Psoas muscle (tissue), 8 donors: Measurements from ENCODE around the gene DCPS. TPM values are rescaled to one million over a fixed set of nuclear protein-coding genes. Genes with fewer than 3 reads are reported as not detected.
A peak's percentile ranks its signal among the peaks of the same experiment; 100 is the strongest.
"Not testable (repeated sequence)": the region's sequence is repeated elsewhere in the genome, so short reads cannot be mapped to it uniquely, and the experiment has no call there.

Experiments
- ATAC-seq, 4 donors: fragments of 200-7000 bp; cut with Tn5 transposase; one replicate each; pipeline ENCODE4 v1.9.1; 2020; ENCODE audit warnings: moderate library complexity in 3 of 4, mild to moderate bottlenecking in 2 of 4
- DNase-seq, 2 donors: peaks; one replicate each; pipeline ENCODE4 v3.0.0-alpha.2; 2020
- H3K27ac ChIP-seq: fragments of 200-600 bp; one replicate; pipeline ENCODE4 v1.8.0; 2022
- H3K27me3 ChIP-seq, 3 donors: fragments of 200-600 bp in 1 of 3; one replicate each; pipeline versions ENCODE4 v1.6.1 to v1.8.0; 2013 to 2022; ENCODE audit warnings: low read length in 2 of 3, mild to moderate bottlenecking in 2 of 3, moderate library complexity in 1 of 3; ENCODE audit not compliant: insufficient read depth in 3 of 3
- H3K36me3 ChIP-seq, 2 donors: fragments of 200-600 bp in 1 of 2; one replicate each; pipeline versions ENCODE4 v1.6.1 to v1.8.0; 2013 to 2022; ENCODE audit warnings: low read depth in 1 of 2, mild to moderate bottlenecking in 1 of 2, moderate library complexity in 1 of 2; ENCODE audit not compliant: insufficient read depth in 1 of 2
- H3K4me1 ChIP-seq: fragments of 200-600 bp; one replicate; pipeline ENCODE4 v1.8.0; 2022
- H3K4me3 ChIP-seq: fragments of 200-600 bp; one replicate; pipeline ENCODE4 v1.8.0; 2022; ENCODE audit warnings: mild to moderate bottlenecking
- H3K9me3 ChIP-seq: fragments of 200-600 bp; one replicate; pipeline ENCODE4 v1.8.0; 2022
- CTCF ChIP-seq: fragments of 200-600 bp; IDR thresholded peaks from one replicate; pipeline ENCODE4 v1.8.0; 2022; ENCODE audit warnings: antibody characterized with exemption
- WGBS, 3 donors: extraction: QIAGEN DNeasy Blood & Tissue Kit; methylation state at CpG; one replicate each; pipeline versions ENCODE4 v1.1.6 to v1.1.7; 2013; 5-methylcytosine and 5-hydroxymethylcytosine counted together
- intact Hi-C, 2 donors: fragments of 100-400 bp; cut with DNase I; formaldehyde crosslinking; loops; one replicate each; pipeline versions ENCODE4 v1.11.0 to v1.14.2; 2022
- polyA plus RNA-seq, 3 donors: library from polyadenylated mRNA; stranded (reverse); fragments of 200-250 nt; gene quantifications; one replicate each; pipeline ENCODE4 v1.2.3, GENCODE V29; 2013
- total RNA-seq, 4 donors: library from RNA; stranded (reverse); fragmentation: NEBNext Ultra II Directional in 2 of 4; extraction: Animal tissue kit (Norgen Biotek cat#: 25700) in 2 of 4; gene quantifications; one replicate each; pipeline versions ENCODE4 v1.2.1 to v1.2.4, GENCODE V29; 2021 to 2023
- donor health status: healthy with polysubstance abuse.
- donor health status: DM: no; HTN: no; CAD: no; lungs with moderate emphysema.
- donor health status: Bipolar disorder and iron deficiency.
- donor health status: healthy.
- donor health status: DM: yes; HTN: yes; CAD: no.
- donor health status: DM: no; HTN: no; CAD: no.
- donor health status: DM: no; HTN: no; CAD: no.
- donor health status: DM: yes; HTN: yes; CAD: no.

Gene DCPS
- total and polyA plus RNA-seq, 7 donors, result 11.8 to 20.5 (median 14.3) TPM

- H3K4me1 ChIP-seq, result peaks cover 31% of the 10 kb centered on the region
Measured at GRCh38 chr11:126346586-126346940, 42.7 kb downstream of the DCPS start.

GRCh38 chr11:126346946-126347345 lies 43.1 kb downstream of the DCPS start:
- H3K36me3 ChIP-seq, result peaks cover 2 to 28% of the 10 kb centered on the region in 2 donors
- 83 to 87% (median 85%) methylated on average over 6 to 7 of the region's 7 CpGs for WGBS, 3 donors
- H3K27ac ChIP-seq, ATAC-seq, H3K4me3 ChIP-seq, H3K27me3 ChIP-seq, H3K9me3 ChIP-seq, intact Hi-C loops, DNase-seq: not testable (repeated sequence)
- peaks cover 31% of the 10 kb centered on the region for H3K4me1 ChIP-seq

More at GRCh38 chr11:126346586-126346940, 42.7 kb downstream of the DCPS start:
- H3K27ac ChIP-seq, result peak overlapping the region; percentile 44
- intact Hi-C loops, result no loop called here
- H3K36me3 ChIP-seq, result peaks cover 2 to 28% of the 10 kb centered on the region in 2 donors
- no peak overlapping the region for H3K4me3 ChIP-seq
- 92 to 100% (median 97%) methylated on average over 1 of the region's 1 CpG for WGBS, 3 donors
- H3K27me3 ChIP-seq, result no peaks in the 10 kb centered on the region
- no peaks in the 10 kb centered on the region for H3K9me3 ChIP-seq
- no peak for TF ChIP-seq CTCF
- DNase-seq (no peak), ATAC-seq (no peak)

GRCh38 chr11:126347751-126348668 lies 44.1 kb downstream of the DCPS start:
- DNase-seq, result no peak
- Histone ChIP-seq H3K27ac (no peak overlapping the region), H3K9me3 (no peaks in the 10 kb centered on the region), H3K27me3 (no peaks in the 10 kb centered on the region), H3K4me1 (peaks cover 32% of the 10 kb centered on the region), H3K4me3 (no peak overlapping the region), H3K36me3 (peaks cover 2 to 28% of the 10 kb centered on the region in 2 donors)
- 81 to 85% (median 82%) methylated on average over 17 of the region's 17 CpGs for WGBS, 3 donors
- peak in 1 of 4 donors; percentile 9 for ATAC-seq
- no peak for TF ChIP-seq CTCF
- intact Hi-C loops, result no loop called here

GRCh38 chr11:126348806-126349582 lies 45.1 kb downstream of the DCPS start:
- Histone ChIP-seq H3K4me3 (no peak overlapping the region), H3K4me1 (peaks cover 37% of the 10 kb centered on the region), H3K27ac (peak overlapping the region; percentile 56), H3K9me3 (no peaks in the 10 kb centered on the region), H3K27me3 (no peaks in the 10 kb centered on the region), H3K36me3 (peaks cover 2 to 18% of the 10 kb centered on the region in 2 donors)
- intact Hi-C loops, result no loop called here
- 41 to 47% (median 46%) methylated on average over 8 of the region's 8 CpGs for WGBS, 3 donors
- ATAC-seq (peak; percentile 69 to 91 (median 82)), DNase-seq (peak in 1 of 2 donors; percentile 64)
- TF ChIP-seq CTCF, result no peak

GRCh38 chr11:126350836-126351235 lies 47.0 kb downstream of the DCPS start:
- Histone ChIP-seq H3K27ac (no peak overlapping the region), H3K9me3 (no peaks in the 10 kb centered on the region), H3K4me1 (peaks cover 44% of the 10 kb centered on the region), H3K36me3 (no peaks in the 10 kb centered on the region), H3K4me3 (no peak overlapping the region), H3K27me3 (no peaks in the 10 kb centered on the region)
- WGBS, 3 donors, result 76 to 79% (median 78%) methylated on average over 5 of the region's 5 CpGs
- TF ChIP-seq CTCF, result no peak
- intact Hi-C loops, result loop anchor here in 1 of 2 donors (5.0 kb wide), 1 partner anchor 34 kb away; no protein-coding TSS in a partner anchor
- ATAC-seq (no peak), DNase-seq (no peak)
